DND-41 (cell line): Measurements from ENCODE around the gene GMPR.

Experiments used
- ATAC-seq: fragments of 200-7000 bp; cut with Tn5 transposase; 3 replicates; pipeline ENCODE4 v1.9.1; 2021; ENCODE audit warnings: low read depth; ENCODE audit not compliant: insufficient read depth
- DNase-seq: peaks from one replicate; pipeline ENCODE4 v3.0.0-alpha.2; 2020
- H2AFZ ChIP-seq: 2 replicates; pipeline ENCODE4 v1.6.0; 2012; ENCODE audit warnings: low read depth, low read length
- H3K27ac ChIP-seq: 2 replicates; pipeline ENCODE4 v1.5.1; 2012; ENCODE audit warnings: low read length, inconsistent platforms
- H3K27me3 ChIP-seq: fragments of 200-600 bp; sonication (generic); 2 replicates; pipeline ENCODE4 v1.6.0; 2012; ENCODE audit warnings: low read length, mild to moderate bottlenecking, inconsistent platforms; ENCODE audit not compliant: insufficient read depth, poor library complexity
- H3K36me3 ChIP-seq: 2 replicates; pipeline ENCODE4 v1.5.1; 2012; ENCODE audit warnings: low read length, inconsistent platforms; ENCODE audit not compliant: insufficient read depth
- H3K4me1 ChIP-seq: 2 replicates; pipeline ENCODE4 v1.5.1; 2012; ENCODE audit warnings: mild to moderate bottlenecking, low read length; ENCODE audit not compliant: insufficient read depth
- H3K4me2 ChIP-seq: 2 replicates; pipeline ENCODE4 v1.6.0; 2012; ENCODE audit warnings: mild to moderate bottlenecking, moderate library complexity, low read length, inconsistent platforms; ENCODE audit not compliant: insufficient read depth
- H3K4me3 ChIP-seq, 2 experiments: fragments of 200-600 bp in 1 of 2; shearing (Covaris generic) in 1 of 2; 2 replicates each; pipeline ENCODE4 v1.5.1; 2012 to 2016; ENCODE audit warnings: inconsistent platforms in 2 of 2, low read length in 2 of 2, mild to moderate bottlenecking in 2 of 2, low read depth in 1 of 2, moderate library complexity in 1 of 2
- H3K79me2 ChIP-seq: 2 replicates; pipeline ENCODE4 v1.6.0; 2012; ENCODE audit warnings: low read length, inconsistent platforms; ENCODE audit not compliant: insufficient read depth
- H3K9ac ChIP-seq: 2 replicates; pipeline ENCODE4 v1.6.0; 2012; ENCODE audit warnings: low read depth, mild to moderate bottlenecking, inconsistent platforms, low read length, moderate library complexity
- H3K9me3 ChIP-seq: 2 replicates; pipeline ENCODE4 v1.5.1; 2012; ENCODE audit warnings: low read length, moderate library complexity, mild to moderate bottlenecking, inconsistent platforms; ENCODE audit not compliant: insufficient read depth, severe bottlenecking
- H4K20me1 ChIP-seq: 2 replicates; pipeline ENCODE4 v1.6.0; 2012; ENCODE audit warnings: low read length; ENCODE audit not compliant: insufficient read depth
- CTCF ChIP-seq: IDR thresholded peaks from 2 replicates; pipeline ENCODE4 v1.5.1; 2012; ENCODE audit warnings: borderline replicate concordance, low read length, moderate library complexity, mild to moderate bottlenecking; ENCODE audit not compliant: poor library complexity, severe bottlenecking; ENCODE audit errors: extremely low read depth
- EZH2 ChIP-seq: IDR thresholded peaks from 3 replicates; pipeline ENCODE4 v1.6.1; 2012; ENCODE audit warnings: borderline replicate concordance, low read depth, mild to moderate bottlenecking, moderate library complexity, low read length, inconsistent platforms; ENCODE audit not compliant: severe bottlenecking

Gene GMPR

GRCh38 chr6:16278750-16279149 lies 40.4 kb downstream of the GMPR start:
- H3K9ac ChIP-seq = no peak overlapping the region
- H3K27ac ChIP-seq = no peak overlapping the region
- no peak overlapping the region for H3K4me3 ChIP-seq
- H3K36me3 ChIP-seq = no peaks in the 10 kb centered on the region
- no peak for ATAC-seq
- no peak overlapping the region for H2AFZ ChIP-seq
- no peak for DNase-seq
- H3K79me2 ChIP-seq = no peaks in the 10 kb centered on the region
- H3K4me2 ChIP-seq = no peak overlapping the region
- no peaks in the 10 kb centered on the region for H3K27me3 ChIP-seq
- H3K9me3 ChIP-seq = no peaks in the 10 kb centered on the region
- no peak for TF ChIP-seq EZH2
- no peak for TF ChIP-seq CTCF
- no peaks in the 10 kb centered on the region for H3K4me1 ChIP-seq
- no peaks in the 10 kb centered on the region for H4K20me1 ChIP-seq

DNA sequence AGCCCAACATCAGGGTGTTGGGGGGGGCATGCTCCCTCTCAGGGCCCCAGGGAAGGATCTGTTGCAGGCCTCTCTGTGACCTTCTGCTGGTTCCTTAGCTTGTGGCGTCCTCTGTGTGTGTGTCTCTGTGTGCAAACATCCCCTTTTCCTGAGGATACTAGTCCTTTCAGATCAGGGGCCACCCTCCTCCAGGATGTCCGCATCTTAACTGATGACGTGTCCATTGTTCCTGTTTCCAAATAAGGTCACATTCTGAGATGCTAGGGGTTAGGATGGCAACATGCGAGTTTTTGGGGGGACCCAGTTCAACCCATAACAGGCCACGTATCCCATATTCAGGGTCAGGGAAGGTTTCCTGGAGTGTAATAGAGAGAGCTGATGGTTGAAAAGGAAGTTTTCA lies 40.9 kb downstream of the GMPR start:
- Histone ChIP-seq H3K9me3 (no peaks in the 10 kb centered on the region), H3K36me3 (no peaks in the 10 kb centered on the region), H3K27me3 (no peaks in the 10 kb centered on the region), H4K20me1 (no peaks in the 10 kb centered on the region), H3K4me3 (no peak overlapping the region), H3K9ac (no peak overlapping the region), H3K4me1 (no peaks in the 10 kb centered on the region), H2AFZ (no peak overlapping the region), H3K4me2 (no peak overlapping the region), H3K79me2 (no peaks in the 10 kb centered on the region), H3K27ac (no peak overlapping the region)
- no peak for TF ChIP-seq CTCF
- DNase-seq = no peak
- no peak for ATAC-seq

DNA sequence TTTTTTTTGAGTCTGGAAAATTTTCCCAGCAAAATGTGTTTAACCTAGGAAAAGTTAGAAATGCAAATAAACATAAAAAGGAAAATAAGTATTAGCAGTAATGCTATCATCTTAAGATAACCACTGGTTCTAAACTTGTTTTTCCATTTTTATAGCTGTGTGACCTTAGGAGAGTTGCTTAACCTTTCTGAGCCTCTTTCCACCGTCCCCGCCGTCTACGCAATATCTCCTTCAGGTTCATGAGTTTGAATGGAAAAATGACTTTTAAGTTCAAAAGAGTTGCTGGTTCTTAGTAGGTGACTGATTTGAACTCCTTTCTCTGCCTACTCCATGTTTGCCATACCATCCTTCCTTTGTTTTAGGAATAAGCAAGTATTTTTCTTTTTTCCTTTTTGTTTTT lies 44.0 kb downstream of the GMPR start:
- Histone ChIP-seq H3K9me3 (no peaks in the 10 kb centered on the region), H3K27me3 (no peaks in the 10 kb centered on the region), H3K9ac (no peak overlapping the region), H3K27ac (no peak overlapping the region), H2AFZ (no peak overlapping the region), H3K4me1 (no peaks in the 10 kb centered on the region), H3K79me2 (no peaks in the 10 kb centered on the region), H4K20me1 (no peaks in the 10 kb centered on the region), H3K36me3 (no peaks in the 10 kb centered on the region), H3K4me2 (no peak overlapping the region), H3K4me3 (no peak overlapping the region)
- DNase-seq (no peak), ATAC-seq (no peak)
- no peak for TF ChIP-seq CTCF
- no peak for TF ChIP-seq EZH2

GRCh38 chr6:16284472-16284871 lies 46.1 kb downstream of the GMPR start:
- H3K27me3 ChIP-seq = no peaks in the 10 kb centered on the region
- no peaks in the 10 kb centered on the region for H3K9me3 ChIP-seq
- no peak overlapping the region for H2AFZ ChIP-seq
- no peak for DNase-seq
- H3K4me3 ChIP-seq = no peak overlapping the region
- no peaks in the 10 kb centered on the region for H3K4me1 ChIP-seq
- no peak overlapping the region for H3K27ac ChIP-seq
- no peak overlapping the region for H3K4me2 ChIP-seq
- ATAC-seq = no peak
- H4K20me1 ChIP-seq = no peaks in the 10 kb centered on the region
- no peak for TF ChIP-seq EZH2
- no peak for TF ChIP-seq CTCF
- no peaks in the 10 kb centered on the region for H3K79me2 ChIP-seq
- H3K36me3 ChIP-seq = no peaks in the 10 kb centered on the region
- no peak overlapping the region for H3K9ac ChIP-seq
